Activated CD8-positive, alpha-beta T cell treated with anti-CD3 and anti-CD28 coated beads, Interleukin-2, amount 10 ng/mL, durations not matched to agents 7 days and 5 days (primary cell): ENCODE measurements around the gene CDYL. TPM values are rescaled to one million over a fixed set of nuclear protein-coding genes. Genes with fewer than 3 reads are reported as not detected.

Source experiments
- ATAC-seq: fragments of 150-1000 bp; cut with Tn5 transposase; one replicate; pipeline ENCODE4 v1.10.0; 2021; ENCODE audit warnings: moderate library complexity
- CTCF ChIA-PET: fragments of 350-600 bp; sonication (Branson Sonifier 250); formaldehyde crosslinking; loops from one replicate; lab custom pipeline; 2021; ENCODE audit warnings: antibody characterized with exemption; lab: Charles Lee
- POLR2A ChIA-PET: fragments of 350-600 bp; sonication (Branson Sonifier 250); formaldehyde crosslinking; loops from one replicate; lab custom pipeline; 2021; ENCODE audit warnings: antibody characterized with exemption; lab: Charles Lee
- DNase-seq: peaks from one replicate; pipeline ENCODE4 v3.0.0-alpha.2; 2020
- H3K27ac Mint-ChIP-seq: one replicate; pipeline ENCODE4 v1.8.0; 2021; ENCODE audit warnings: mild to moderate bottlenecking, mixed read lengths
- H3K27me3 Mint-ChIP-seq: one replicate; pipeline ENCODE4 v1.8.0; 2021; ENCODE audit warnings: low read depth, mixed read lengths
- H3K36me3 Mint-ChIP-seq: one replicate; pipeline ENCODE4 v1.8.0; 2021; ENCODE audit warnings: low read depth, mixed read lengths
- H3K4me1 Mint-ChIP-seq: one replicate; pipeline ENCODE4 v1.8.0; 2021; ENCODE audit warnings: low read depth, mixed read lengths
- H3K4me3 Mint-ChIP-seq: one replicate; pipeline ENCODE4 v1.8.0; 2021; ENCODE audit warnings: mild to moderate bottlenecking, mixed read lengths
- H3K9me3 Mint-ChIP-seq: one replicate; pipeline ENCODE4 v1.8.0; 2022; ENCODE audit warnings: mixed read lengths; ENCODE audit not compliant: insufficient read depth
- total RNA-seq, 2 experiments: library from RNA; stranded (reverse); gene quantifications; one replicate each; pipeline ENCODE4 v1.2.3, GENCODE V29; 2021

The CDYL gene
- total RNA-seq, 2 experiments from 2014 or later: 32.5 to 36.3 TPM

GRCh38 chr6:4871825-4872224 is 95.6 kb downstream of the CDYL start:
- H3K27me3 Mint-ChIP-seq: no peaks in the 10 kb centered on the region
- H3K4me3 Mint-ChIP-seq: no peak overlapping the region
- DNase-seq (no peak), ATAC-seq (no peak)
- no peaks in the 10 kb centered on the region for H3K4me1 Mint-ChIP-seq
- peaks cover 8% of the 10 kb centered on the region for H3K36me3 Mint-ChIP-seq
- H3K9me3 Mint-ChIP-seq: peaks cover 14% of the 10 kb centered on the region
- no peak overlapping the region for H3K27ac Mint-ChIP-seq
- POLR2A ChIA-PET: no interaction called here
- CTCF ChIA-PET: no interaction called here

GRCh38 chr6:4872841-4873240 is 96.6 kb downstream of the CDYL start:
- ATAC-seq: no peak
- Mint-ChIP-seq H3K27ac (no peak overlapping the region), H3K4me3 (no peak overlapping the region), H3K9me3 (peaks cover 5% of the 10 kb centered on the region), H3K4me1 (no peaks in the 10 kb centered on the region), H3K36me3 (peaks cover under 1% of the 10 kb centered on the region), H3K27me3 (no peaks in the 10 kb centered on the region)
- ChIA-PET CTCF (no interaction called here), POLR2A (no interaction called here)
- DNase-seq: no peak

- no peak overlapping the region for H3K4me3 Mint-ChIP-seq
- H3K9me3 Mint-ChIP-seq: no peaks in the 10 kb centered on the region
- POLR2A ChIA-PET: no interaction called here
- no peak for ATAC-seq
- H3K27ac Mint-ChIP-seq: no peak overlapping the region
- CTCF ChIA-PET: no interaction called here
- no peaks in the 10 kb centered on the region for H3K4me1 Mint-ChIP-seq
- no peak for DNase-seq
- H3K36me3 Mint-ChIP-seq: no peaks in the 10 kb centered on the region
- H3K27me3 Mint-ChIP-seq: no peaks in the 10 kb centered on the region
Observed at GRCh38 chr6:4873928-4874327, 97.7 kb downstream of the CDYL start.

- CTCF ChIA-PET: no interaction called here
- ATAC-seq (no peak), DNase-seq (no peak)
- H3K36me3 Mint-ChIP-seq: peaks cover 2% of the 10 kb centered on the region
- no peaks in the 10 kb centered on the region for H3K4me1 Mint-ChIP-seq
- H3K9me3 Mint-ChIP-seq: no peaks in the 10 kb centered on the region
- H3K4me3 Mint-ChIP-seq: no peak overlapping the region
- no peak overlapping the region for H3K27ac Mint-ChIP-seq
- no peaks in the 10 kb centered on the region for H3K27me3 Mint-ChIP-seq
- POLR2A ChIA-PET: no interaction called here
Observed at GRCh38 chr6:4879741-4880275, 103.6 kb downstream of the CDYL start.

GRCh38 chr6:4880363-4880762 is 104.2 kb downstream of the CDYL start:
- no peak overlapping the region for H3K4me3 Mint-ChIP-seq
- H3K9me3 Mint-ChIP-seq: no peaks in the 10 kb centered on the region
- no peak overlapping the region for H3K27ac Mint-ChIP-seq
- no peak for DNase-seq
- no peak for ATAC-seq
- ChIA-PET CTCF (no interaction called here), POLR2A (no interaction called here)
- H3K27me3 Mint-ChIP-seq: no peaks in the 10 kb centered on the region
- peaks cover 2% of the 10 kb centered on the region for H3K36me3 Mint-ChIP-seq
- H3K4me1 Mint-ChIP-seq: no peaks in the 10 kb centered on the region

- ChIA-PET POLR2A (no interaction called here), CTCF (no interaction called here)
- no peaks in the 10 kb centered on the region for H3K4me1 Mint-ChIP-seq
- H3K9me3 Mint-ChIP-seq: peaks cover 11% of the 10 kb centered on the region
- no peak for DNase-seq
- H3K27me3 Mint-ChIP-seq: no peaks in the 10 kb centered on the region
- ATAC-seq: no peak
- H3K36me3 Mint-ChIP-seq: peaks cover 5% of the 10 kb centered on the region
- H3K4me3 Mint-ChIP-seq: no peak overlapping the region
- no peak overlapping the region for H3K27ac Mint-ChIP-seq
Observed at GRCh38 chr6:4883298-4883697, 107.1 kb downstream of the CDYL start.

GRCh38 chr6:4884646-4885340 is 108.6 kb downstream of the CDYL start:
- no peak for ATAC-seq
- peaks cover 11% of the 10 kb centered on the region for H3K9me3 Mint-ChIP-seq
- ChIA-PET POLR2A (no interaction called here), CTCF (no interaction called here)
- H3K36me3 Mint-ChIP-seq: peaks cover 5% of the 10 kb centered on the region
- no peak overlapping the region for H3K27ac Mint-ChIP-seq
- no peaks in the 10 kb centered on the region for H3K4me1 Mint-ChIP-seq
- H3K27me3 Mint-ChIP-seq: no peaks in the 10 kb centered on the region
- DNase-seq: no peak
- H3K4me3 Mint-ChIP-seq: no peak overlapping the region

GRCh38 chr6:4885341-4885933 is 109.2 kb downstream of the CDYL start:
- Mint-ChIP-seq H3K27ac (no peak overlapping the region), H3K9me3 (peaks cover 11% of the 10 kb centered on the region), H3K36me3 (peaks cover 4% of the 10 kb centered on the region), H3K4me3 (no peak overlapping the region), H3K27me3 (no peaks in the 10 kb centered on the region), H3K4me1 (no peaks in the 10 kb centered on the region)
- ChIA-PET POLR2A (no interaction called here), CTCF (no interaction called here)
- no peak for ATAC-seq
- DNase-seq: no peak

- Mint-ChIP-seq H3K27ac (no peak overlapping the region), H3K9me3 (peaks cover 11% of the 10 kb centered on the region), H3K4me3 (no peak overlapping the region), H3K27me3 (no peaks in the 10 kb centered on the region), H3K36me3 (peaks cover 8% of the 10 kb centered on the region), H3K4me1 (no peaks in the 10 kb centered on the region)
- ChIA-PET CTCF (no interaction called here), POLR2A (no interaction called here)
- ATAC-seq (no peak), DNase-seq (no peak)
Observed at GRCh38 chr6:4888841-4889240, 112.6 kb downstream of the CDYL start.

GRCh38 chr6:4889701-4890100 is 113.5 kb downstream of the CDYL start:
- no peak for ATAC-seq
- Mint-ChIP-seq H3K9me3 (peaks cover 11% of the 10 kb centered on the region), H3K4me3 (no peak overlapping the region), H3K27me3 (no peaks in the 10 kb centered on the region), H3K36me3 (peaks cover 15% of the 10 kb centered on the region), H3K27ac (no peak overlapping the region), H3K4me1 (no peaks in the 10 kb centered on the region)
- DNase-seq: no peak
- ChIA-PET POLR2A (interaction anchor here (0.6 kb wide), 1 partner anchor 41 kb away, joined by 3 read pairs; no protein-coding TSS in a partner anchor), CTCF (interaction anchor here (0.8 kb wide), 1 partner anchor 17 kb away, joined by 3 read pairs; no protein-coding TSS in a partner anchor)

- H3K27ac Mint-ChIP-seq: no peak overlapping the region
- POLR2A ChIA-PET: no interaction called here
Observed at GRCh38 chr6:4890191-4890590, 114.0 kb downstream of the CDYL start.

GRCh38 chr6:4890627-4891026 is 114.4 kb downstream of the CDYL start:
- Mint-ChIP-seq H3K4me3 (no peak overlapping the region), H3K27ac (no peak overlapping the region), H3K4me1 (no peaks in the 10 kb centered on the region), H3K27me3 (no peaks in the 10 kb centered on the region), H3K36me3 (peaks cover 14% of the 10 kb centered on the region), H3K9me3 (peaks cover 9% of the 10 kb centered on the region)
- ATAC-seq (no peak), DNase-seq (no peak)
- POLR2A ChIA-PET: no interaction called here
- CTCF ChIA-PET: no interaction called here

More at GRCh38 chr6:4890191-4890590, 114.0 kb downstream of the CDYL start:
- CTCF ChIA-PET: interaction anchor here (0.8 kb wide), 1 partner anchor 17 kb away, joined by 3 read pairs; no protein-coding TSS in a partner anchor
- H3K9me3 Mint-ChIP-seq: peaks cover 11% of the 10 kb centered on the region
- ATAC-seq (no peak), DNase-seq (no peak)
- peaks cover 16% of the 10 kb centered on the region for H3K36me3 Mint-ChIP-seq
- H3K4me1 Mint-ChIP-seq: no peaks in the 10 kb centered on the region
- H3K4me3 Mint-ChIP-seq: no peak overlapping the region
- H3K27me3 Mint-ChIP-seq: no peaks in the 10 kb centered on the region
